Astrocyte (in vitro differentiated cells and primary cell): Measurements from ENCODE around the gene PKHD1. TPM values are rescaled to one million over a fixed set of nuclear protein-coding genes. Genes with fewer than 3 reads are reported as not detected.

Source experiments
- DNase-seq: peaks from one replicate; pipeline ENCODE4 v3.0.0-alpha.2; 2010; ENCODE audit warnings: low read depth
- FAIRE-seq: peaks from 2 replicates; lab custom pipeline; 2011; peaks lifted over from hg19 to GRCh38; lab: Jason Lieb, UNC
- H2AFZ ChIP-seq: 2 replicates; pipeline ENCODE4 v1.6.0; 2012; ENCODE audit warnings: low read depth, low read length, inconsistent platforms
- H3K27ac ChIP-seq: 2 replicates; pipeline ENCODE4 v1.5.1; 2011; ENCODE audit warnings: low read depth, low read length, inconsistent platforms
- H3K27me3 ChIP-seq: 2 replicates; pipeline ENCODE4 v1.6.0; 2011; ENCODE audit warnings: low read length, inconsistent platforms; ENCODE audit not compliant: insufficient read depth
- H3K36me3 ChIP-seq: 2 replicates; pipeline ENCODE4 v1.5.1; 2011; ENCODE audit warnings: low read length, inconsistent platforms; ENCODE audit not compliant: insufficient read depth
- H3K4me1 ChIP-seq: 2 replicates; pipeline ENCODE4 v1.5.1; 2011; ENCODE audit warnings: low read length, inconsistent platforms; ENCODE audit not compliant: insufficient read depth
- H3K4me2 ChIP-seq: 2 replicates; pipeline ENCODE4 v1.6.0; 2012; ENCODE audit warnings: low read length, inconsistent platforms
- H3K4me3 ChIP-seq: 2 replicates; pipeline ENCODE4 v1.5.1; 2011; ENCODE audit warnings: low read depth, mild to moderate bottlenecking, low read length, inconsistent platforms; ENCODE audit not compliant: insufficient read depth
- H3K79me2 ChIP-seq: 2 replicates; pipeline ENCODE4 v1.6.0; 2012; ENCODE audit warnings: mild to moderate bottlenecking, low read length, inconsistent platforms; ENCODE audit not compliant: insufficient read depth
- H3K9ac ChIP-seq: 2 replicates; pipeline ENCODE4 v1.6.0; 2012; ENCODE audit warnings: mild to moderate bottlenecking, low read length, inconsistent platforms
- H3K9me3 ChIP-seq: 2 replicates; pipeline ENCODE4 v1.5.1; 2012; ENCODE audit warnings: low read depth, mild to moderate bottlenecking, low read length, inconsistent platforms; ENCODE audit not compliant: insufficient read depth
- H4K20me1 ChIP-seq: 2 replicates; pipeline ENCODE4 v1.6.0; 2012; ENCODE audit warnings: low read length, inconsistent platforms; ENCODE audit not compliant: insufficient read depth
- H3K27ac Mint-ChIP-seq: one replicate; pipeline ENCODE4 v1.8.0; 2021; ENCODE audit warnings: mild to moderate bottlenecking, mixed read lengths; ENCODE audit not compliant: unreplicated experiment
- H3K27me3 Mint-ChIP-seq: one replicate; pipeline ENCODE4 v1.8.0; 2021; ENCODE audit warnings: low read depth, mixed read lengths; ENCODE audit not compliant: unreplicated experiment
- H3K36me3 Mint-ChIP-seq: one replicate; pipeline ENCODE4 v1.8.0; 2021; ENCODE audit warnings: low read depth, mixed read lengths; ENCODE audit not compliant: unreplicated experiment
- H3K4me1 Mint-ChIP-seq: one replicate; pipeline ENCODE4 v1.8.0; 2021; ENCODE audit warnings: low read depth, mixed read lengths; ENCODE audit not compliant: unreplicated experiment
- H3K4me3 Mint-ChIP-seq: one replicate; pipeline ENCODE4 v1.8.0; 2021; ENCODE audit warnings: mild to moderate bottlenecking, moderate library complexity, mixed read lengths; ENCODE audit not compliant: unreplicated experiment
- H3K9me3 Mint-ChIP-seq: one replicate; pipeline ENCODE4 v1.8.0; 2021; ENCODE audit warnings: mild to moderate bottlenecking, mixed read lengths; ENCODE audit not compliant: unreplicated experiment
- CTCF ChIP-seq: IDR thresholded peaks from 2 replicates; pipeline ENCODE4 v1.5.1; 2011; ENCODE audit warnings: low read depth, mild to moderate bottlenecking, inconsistent platforms, low read length, moderate library complexity; ENCODE audit not compliant: insufficient read depth
- EZH2 ChIP-seq: IDR thresholded peaks from 2 replicates; pipeline ENCODE4 v1.6.1; 2012; ENCODE audit warnings: mild to moderate bottlenecking, low read length, inconsistent platforms; ENCODE audit not compliant: insufficient read depth
- total RNA-seq: library from RNA; stranded (reverse); gene quantifications from 2 replicates; pipeline ENCODE4 v1.2.1, GENCODE V29; 2021

The PKHD1 gene
- total RNA-seq, 1 donor from 2014 or later: 0.16 TPM

GRCh38 chr6:52081237-52081636 lies 6.2 kb downstream of the PKHD1 start:
- H3K27ac Mint-ChIP-seq: no peak overlapping the region
- H3K27me3 Mint-ChIP-seq: peaks cover 3% of the 10 kb centered on the region
- FAIRE-seq (no peak), DNase-seq (no peak)
- no peaks in the 10 kb centered on the region for H3K9me3 ChIP-seq
- H3K4me3 Mint-ChIP-seq: no peak overlapping the region
- H3K4me1 Mint-ChIP-seq: peaks cover 13% of the 10 kb centered on the region
- H4K20me1 ChIP-seq: no peaks in the 10 kb centered on the region
- H3K4me1 ChIP-seq: no peaks in the 10 kb centered on the region
- no peaks in the 10 kb centered on the region for H3K36me3 Mint-ChIP-seq
- H2AFZ ChIP-seq: no peak overlapping the region
- H3K27me3 ChIP-seq: no peaks in the 10 kb centered on the region
- peaks cover 4% of the 10 kb centered on the region for H3K9me3 Mint-ChIP-seq
- no peak overlapping the region for H3K27ac ChIP-seq
- no peak overlapping the region for H3K4me3 ChIP-seq
- H3K4me2 ChIP-seq: no peak overlapping the region
- no peak for TF ChIP-seq EZH2
- no peak for TF ChIP-seq CTCF
- no peaks in the 10 kb centered on the region for H3K79me2 ChIP-seq
- H3K9ac ChIP-seq: no peak overlapping the region
- H3K36me3 ChIP-seq: no peaks in the 10 kb centered on the region

- Histone ChIP-seq H3K9ac (no peak overlapping the region), H4K20me1 (no peaks in the 10 kb centered on the region), H3K9me3 (no peaks in the 10 kb centered on the region), H3K27me3 (no peaks in the 10 kb centered on the region), H2AFZ (no peak overlapping the region), H3K36me3 (no peaks in the 10 kb centered on the region), H3K4me3 (no peak overlapping the region), H3K4me1 (no peaks in the 10 kb centered on the region), H3K27ac (no peak overlapping the region), H3K79me2 (no peaks in the 10 kb centered on the region), H3K4me2 (no peak overlapping the region)
- FAIRE-seq: no peak
- DNase-seq: no peak
- no peaks in the 10 kb centered on the region for H3K36me3 Mint-ChIP-seq
- H3K27me3 Mint-ChIP-seq: peaks cover 3% of the 10 kb centered on the region
- peaks cover 17% of the 10 kb centered on the region for H3K4me1 Mint-ChIP-seq
- H3K9me3 Mint-ChIP-seq: peaks cover 7% of the 10 kb centered on the region
- peak overlapping the region; percentile 75 for H3K27ac Mint-ChIP-seq
- H3K4me3 Mint-ChIP-seq: no peak overlapping the region
- TF ChIP-seq EZH2: no peak
- no peak for TF ChIP-seq CTCF
These were observed 9.3 kb downstream of the PKHD1 start for GRCh38 chr6:52077961-52078625.

- Mint-ChIP-seq H3K9me3 (peaks cover 6% of the 10 kb centered on the region), H3K27me3 (peaks cover 3% of the 10 kb centered on the region), H3K27ac (peak overlapping the region; percentile 48), H3K4me1 (peaks cover 17% of the 10 kb centered on the region), H3K36me3 (no peaks in the 10 kb centered on the region), H3K4me3 (no peak overlapping the region)
- Histone ChIP-seq H3K4me2 (no peak overlapping the region), H3K79me2 (no peaks in the 10 kb centered on the region), H4K20me1 (no peaks in the 10 kb centered on the region), H3K27me3 (no peaks in the 10 kb centered on the region), H2AFZ (no peak overlapping the region), H3K36me3 (no peaks in the 10 kb centered on the region), H3K9me3 (no peaks in the 10 kb centered on the region), H3K9ac (no peak overlapping the region), H3K4me3 (no peak overlapping the region), H3K27ac (no peak overlapping the region), H3K4me1 (no peaks in the 10 kb centered on the region)
- TF ChIP-seq CTCF (no peak), EZH2 (no peak)
- no peak for DNase-seq
- no peak for FAIRE-seq
These were observed 10.1 kb downstream of the PKHD1 start for GRCh38 chr6:52077180-52077884.
